ENCODE results near the gene DNAJC21.
"Not testable (repeated sequence)": the region's sequence is repeated elsewhere in the genome, so short reads cannot be mapped to it uniquely, and the experiment has no call there.

Gene DNAJC21

GRCh38 chr5:34967540-34967939, 38.2 kb downstream of the DNAJC21 start:
- peaks cover 5% of the 10 kb centered on the region; the same call in 1 of the 2 replicates for H3K9me3 ChIP-seq (ENCODE audit: low read length)
- H4K20me1 ChIP-seq (ENCODE audit: insufficient read depth, low read length): no peaks in the 10 kb centered on the region
- no peaks in the 10 kb centered on the region for H3K36me3 ChIP-seq (ENCODE audit: insufficient read depth, low read length)
- no peak overlapping the region for H3K4me2 ChIP-seq (ENCODE audit: low read length)
- H3K4me3 ChIP-seq (ENCODE audit: low read depth, low read length, poor library complexity, severe bottlenecking): no peak overlapping the region
- H3F3A ChIP-seq (ENCODE audit: insufficient read depth, low read length): no peaks in the 10 kb centered on the region
- H3K27ac ChIP-seq (ENCODE audit: low read depth, low read length, poor library complexity, severe bottlenecking): no peak overlapping the region
- H2AFZ ChIP-seq (ENCODE audit: low read length): no peak overlapping the region
- no peaks in the 10 kb centered on the region for H3K9me2 ChIP-seq (ENCODE audit: low read depth, low read length)
- no peaks in the 10 kb centered on the region for H3K27me3 ChIP-seq (ENCODE audit: insufficient read depth, low read length)
- no peak overlapping the region for H3K9ac ChIP-seq (ENCODE audit: low read length)
- no peaks in the 10 kb centered on the region for H3K4me1 ChIP-seq (ENCODE audit: insufficient read depth, low read length, severe bottlenecking)
- H3K79me2 ChIP-seq (ENCODE audit: insufficient read depth, low read length): no peaks in the 10 kb centered on the region
- TF ChIP-seq EZH2 (IDR thresholded peaks at IDR 0.05; ENCODE audit: borderline replicate concordance, low read length) (no peak), CTCF (IDR thresholded peaks at IDR 0.05; ENCODE audit: low read length) (no peak)

GRCh38 chr5:34968258-34968657, 38.9 kb downstream of the DNAJC21 start:
- Histone ChIP-seq H2AFZ (ENCODE audit: low read length) (no peak overlapping the region), H3K27me3 (ENCODE audit: insufficient read depth, low read length) (no peaks in the 10 kb centered on the region), H3K4me3 (ENCODE audit: low read depth, low read length, poor library complexity, severe bottlenecking) (no peak overlapping the region), H3K9me3 (ENCODE audit: low read length) (peaks cover 5% of the 10 kb centered on the region; the same call in 1 of the 2 replicates), H3K79me2 (ENCODE audit: insufficient read depth, low read length) (no peaks in the 10 kb centered on the region), H3K9ac (ENCODE audit: low read length) (no peak overlapping the region), H3K4me1 (ENCODE audit: insufficient read depth, low read length, severe bottlenecking) (no peaks in the 10 kb centered on the region), H4K20me1 (ENCODE audit: insufficient read depth, low read length) (no peaks in the 10 kb centered on the region), H3K4me2 (ENCODE audit: low read length) (no peak overlapping the region), H3K36me3 (ENCODE audit: insufficient read depth, low read length) (no peaks in the 10 kb centered on the region), H3K9me2 (ENCODE audit: low read depth, low read length) (no peaks in the 10 kb centered on the region), H3K27ac (ENCODE audit: low read depth, low read length, poor library complexity, severe bottlenecking) (no peak overlapping the region), H3F3A (ENCODE audit: insufficient read depth, low read length) (no peaks in the 10 kb centered on the region)
- TF ChIP-seq CTCF (IDR thresholded peaks at IDR 0.05; ENCODE audit: low read length): no peak
- TF ChIP-seq EZH2 (IDR thresholded peaks at IDR 0.05; ENCODE audit: borderline replicate concordance, low read length): no peak

GRCh38 chr5:34970552-34970951, 41.2 kb downstream of the DNAJC21 start:
- H3K9me2 ChIP-seq (ENCODE audit: low read depth, low read length): no peaks in the 10 kb centered on the region
- no peak overlapping the region for H3K9ac ChIP-seq (ENCODE audit: low read length)
- H3K4me1 ChIP-seq (ENCODE audit: insufficient read depth, low read length, severe bottlenecking): no peaks in the 10 kb centered on the region
- H3F3A ChIP-seq (ENCODE audit: insufficient read depth, low read length): no peaks in the 10 kb centered on the region
- H3K27me3 ChIP-seq (ENCODE audit: insufficient read depth, low read length): no peaks in the 10 kb centered on the region
- H3K79me2 ChIP-seq (ENCODE audit: insufficient read depth, low read length): no peaks in the 10 kb centered on the region
- H3K9me3 ChIP-seq (ENCODE audit: low read length): peaks cover 5% of the 10 kb centered on the region; the same call in 1 of the 2 replicates
- no peaks in the 10 kb centered on the region for H4K20me1 ChIP-seq (ENCODE audit: insufficient read depth, low read length)
- no peaks in the 10 kb centered on the region for H3K36me3 ChIP-seq (ENCODE audit: insufficient read depth, low read length)
- no peak overlapping the region for H3K4me3 ChIP-seq (ENCODE audit: low read depth, low read length, poor library complexity, severe bottlenecking)
- H3K27ac ChIP-seq (ENCODE audit: low read depth, low read length, poor library complexity, severe bottlenecking): no peak overlapping the region
- H3K4me2 ChIP-seq (ENCODE audit: low read length): no peak overlapping the region
- no peak overlapping the region for H2AFZ ChIP-seq (ENCODE audit: low read length)
- TF ChIP-seq CTCF (IDR thresholded peaks at IDR 0.05; ENCODE audit: low read length) (no peak), EZH2 (IDR thresholded peaks at IDR 0.05; ENCODE audit: borderline replicate concordance, low read length) (no peak)

- not testable (repeated sequence) for H3K4me3 ChIP-seq (ENCODE audit: low read depth, low read length, poor library complexity, severe bottlenecking); H3K27me3 ChIP-seq (ENCODE audit: insufficient read depth, low read length); H3K4me1 ChIP-seq (ENCODE audit: insufficient read depth, low read length, severe bottlenecking); H3K9ac ChIP-seq (ENCODE audit: low read length); H3K79me2 ChIP-seq (ENCODE audit: insufficient read depth, low read length); H2AFZ ChIP-seq (ENCODE audit: low read length); H3K4me2 ChIP-seq (ENCODE audit: low read length); H3K36me3 ChIP-seq (ENCODE audit: insufficient read depth, low read length); H3K27ac ChIP-seq (ENCODE audit: low read depth, low read length, poor library complexity, severe bottlenecking); H3K9me2 ChIP-seq (ENCODE audit: low read depth, low read length); H3K9me3 ChIP-seq (ENCODE audit: low read length); H4K20me1 ChIP-seq (ENCODE audit: insufficient read depth, low read length); H3F3A ChIP-seq (ENCODE audit: insufficient read depth, low read length)
These were observed 42.3 kb downstream of the DNAJC21 start for GRCh38 chr5:34971655-34972054.
